NCI-H2171 treated with DMSO at 0.1 percent for 48 hours (cell line): ENCODE measurements around the gene PCDHGB5.
"Not testable (repeated sequence)": the region's sequence is repeated elsewhere in the genome, so short reads cannot be mapped to it uniquely, and the experiment has no call there.

Experiments used
- DNase-seq: peaks from one replicate; lab custom pipeline; 2025; lab: John Stamatoyannopoulos, UW

PCDHGB5 gene

DNA sequence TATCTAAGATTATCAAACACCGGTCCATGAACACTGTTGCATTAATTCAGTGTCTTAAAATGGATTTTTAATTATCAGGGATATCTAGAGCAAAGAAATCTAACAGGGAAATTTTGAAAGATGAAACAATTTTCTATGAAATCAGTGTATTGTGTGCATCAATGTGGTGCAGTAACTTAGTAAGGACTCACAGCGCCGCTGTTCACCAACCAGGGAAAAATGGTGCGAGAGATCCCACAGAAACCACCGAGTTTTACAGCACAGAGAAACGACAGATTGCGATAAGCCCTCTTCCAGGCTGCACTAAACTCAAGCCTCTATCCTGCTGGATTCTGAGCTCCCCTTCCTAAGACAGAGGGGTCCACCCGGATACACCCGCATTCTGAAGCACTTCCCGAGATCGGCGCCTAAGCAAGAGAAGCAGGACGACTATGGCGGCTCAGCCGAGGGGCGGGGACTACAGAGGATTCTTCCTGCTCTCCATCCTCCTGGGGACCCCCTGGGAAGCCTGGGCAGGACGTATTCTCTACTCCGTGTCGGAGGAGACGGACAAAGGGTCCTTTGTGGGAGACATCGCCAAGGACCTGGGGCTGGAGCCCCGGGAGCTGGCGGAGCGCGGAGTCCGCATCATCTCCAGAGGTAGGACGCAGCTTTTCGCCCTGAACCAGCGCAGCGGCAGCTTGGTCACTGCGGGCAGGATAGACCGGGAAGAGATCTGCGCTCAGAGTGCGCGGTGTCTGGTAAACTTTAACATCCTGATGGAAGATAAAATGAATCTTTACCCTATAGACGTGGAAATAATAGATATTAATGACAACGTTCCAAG is 15.1 kb upstream of the PCDHGB5 start, which contains the start of gene PCDHGA7:
PCDHGA7 (plus strand) TSS at position 274 of the 826 bp plus-strand sequence; CDS start at position 432, 158 bp downstream.
- DNase-seq: no peak

DNA sequence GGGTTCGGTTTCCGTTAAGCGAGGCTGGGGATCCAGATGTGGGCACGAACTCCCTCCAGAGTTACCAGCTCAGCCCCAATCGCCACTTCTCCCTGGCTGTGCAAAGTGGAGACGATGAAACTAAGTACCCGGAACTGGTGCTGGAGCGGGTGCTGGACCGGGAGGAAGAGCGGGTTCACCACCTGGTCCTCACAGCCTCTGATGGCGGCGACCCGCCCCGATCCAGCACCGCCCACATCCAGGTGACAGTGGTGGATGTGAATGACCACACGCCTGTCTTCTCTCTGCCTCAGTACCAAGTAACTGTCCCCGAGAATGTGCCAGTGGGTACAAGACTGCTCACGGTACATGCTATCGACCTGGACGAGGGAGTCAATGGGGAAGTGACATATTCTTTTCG is 14.4 kb upstream of the PCDHGB5 start:
- no peak for DNase-seq

DNA sequence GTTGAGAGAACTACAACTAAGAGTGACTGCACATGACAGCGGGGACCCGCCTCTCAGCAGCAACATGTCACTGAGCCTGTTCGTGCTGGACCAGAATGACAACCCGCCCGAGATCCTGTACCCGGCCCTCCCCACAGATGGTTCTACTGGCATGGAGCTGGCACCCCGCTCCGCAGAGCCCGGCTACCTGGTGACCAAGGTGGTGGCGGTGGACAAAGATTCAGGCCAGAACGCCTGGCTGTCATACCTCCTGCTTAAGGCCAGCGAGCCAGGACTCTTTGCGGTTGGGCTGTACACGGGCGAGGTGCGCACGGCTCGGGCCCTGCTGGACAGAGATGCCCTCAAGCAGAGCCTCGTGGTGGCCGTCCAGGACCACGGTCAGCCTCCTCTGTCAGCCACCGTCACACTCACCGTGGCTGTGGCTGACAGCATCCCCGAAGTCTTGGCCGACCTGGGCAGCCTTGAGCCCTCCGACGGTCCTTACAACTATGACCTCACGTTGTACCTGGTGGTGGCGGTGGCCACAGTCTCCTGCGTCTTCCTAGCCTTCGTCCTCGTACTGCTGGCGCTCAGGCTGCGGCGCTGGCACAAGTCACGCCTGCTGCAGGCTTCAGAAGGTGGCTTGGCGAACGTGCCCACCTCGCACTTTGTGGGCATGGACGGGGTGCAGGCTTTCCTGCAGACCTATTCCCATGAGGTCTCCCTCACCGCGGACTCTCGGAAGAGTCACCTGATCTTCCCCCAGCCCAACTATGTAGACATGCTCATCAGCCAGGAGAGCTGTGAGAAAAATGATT is 13.1 kb upstream of the PCDHGB5 start:
- DNase-seq: no peak

DNA sequence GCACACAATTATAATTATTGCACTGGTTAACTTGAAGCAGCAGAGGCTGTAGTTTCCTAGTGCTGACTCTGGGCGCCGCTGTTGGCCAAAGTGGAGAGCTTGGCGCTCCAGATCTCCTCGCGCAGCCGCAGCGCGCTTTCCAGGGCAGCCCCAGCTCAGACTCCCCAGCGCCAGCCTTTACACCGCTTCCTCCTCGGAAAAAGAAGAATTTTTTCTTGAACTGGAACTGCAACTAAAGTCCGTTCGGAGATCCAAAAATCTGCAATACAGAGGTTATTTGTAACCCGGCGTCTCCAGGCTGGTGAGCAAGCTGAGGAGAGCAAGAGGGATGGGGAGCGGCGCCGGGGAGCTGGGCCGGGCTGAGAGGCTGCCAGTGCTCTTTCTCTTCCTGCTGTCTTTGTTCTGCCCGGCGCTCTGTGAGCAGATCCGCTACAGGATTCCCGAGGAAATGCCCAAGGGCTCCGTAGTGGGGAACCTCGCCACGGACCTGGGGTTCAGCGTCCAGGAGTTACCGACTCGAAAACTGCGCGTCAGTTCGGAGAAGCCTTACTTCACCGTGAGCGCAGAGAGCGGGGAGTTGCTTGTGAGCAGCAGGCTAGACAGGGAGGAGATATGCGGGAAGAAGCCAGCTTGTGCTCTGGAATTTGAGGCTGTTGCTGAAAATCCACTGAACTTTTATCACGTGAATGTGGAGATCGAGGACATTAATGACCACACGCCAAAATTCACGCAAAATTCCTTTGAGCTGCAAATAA is 10.0 kb upstream of the PCDHGB5 start, which contains the start of gene PCDHGB4:
PCDHGB4 (plus strand) TSS at position 142 of the 755 bp plus-strand sequence; CDS start at position 329, 187 bp downstream.
- not testable (repeated sequence) for DNase-seq

DNA sequence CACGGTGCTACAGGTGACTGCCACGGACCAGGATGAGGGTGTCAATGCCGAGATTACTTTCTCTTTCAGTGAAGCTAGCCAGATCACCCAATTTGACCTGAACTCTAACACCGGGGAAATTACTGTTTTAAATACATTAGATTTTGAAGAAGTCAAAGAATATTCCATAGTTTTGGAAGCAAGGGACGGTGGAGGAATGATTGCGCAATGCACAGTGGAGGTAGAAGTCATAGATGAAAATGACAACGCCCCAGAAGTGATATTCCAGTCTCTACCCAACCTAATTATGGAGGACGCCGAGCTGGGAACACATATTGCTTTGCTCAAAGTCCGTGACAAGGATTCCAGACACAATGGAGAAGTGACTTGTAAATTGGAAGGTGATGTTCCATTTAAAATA is 9.1 kb upstream of the PCDHGB5 start:
- no peak for DNase-seq

DNA sequence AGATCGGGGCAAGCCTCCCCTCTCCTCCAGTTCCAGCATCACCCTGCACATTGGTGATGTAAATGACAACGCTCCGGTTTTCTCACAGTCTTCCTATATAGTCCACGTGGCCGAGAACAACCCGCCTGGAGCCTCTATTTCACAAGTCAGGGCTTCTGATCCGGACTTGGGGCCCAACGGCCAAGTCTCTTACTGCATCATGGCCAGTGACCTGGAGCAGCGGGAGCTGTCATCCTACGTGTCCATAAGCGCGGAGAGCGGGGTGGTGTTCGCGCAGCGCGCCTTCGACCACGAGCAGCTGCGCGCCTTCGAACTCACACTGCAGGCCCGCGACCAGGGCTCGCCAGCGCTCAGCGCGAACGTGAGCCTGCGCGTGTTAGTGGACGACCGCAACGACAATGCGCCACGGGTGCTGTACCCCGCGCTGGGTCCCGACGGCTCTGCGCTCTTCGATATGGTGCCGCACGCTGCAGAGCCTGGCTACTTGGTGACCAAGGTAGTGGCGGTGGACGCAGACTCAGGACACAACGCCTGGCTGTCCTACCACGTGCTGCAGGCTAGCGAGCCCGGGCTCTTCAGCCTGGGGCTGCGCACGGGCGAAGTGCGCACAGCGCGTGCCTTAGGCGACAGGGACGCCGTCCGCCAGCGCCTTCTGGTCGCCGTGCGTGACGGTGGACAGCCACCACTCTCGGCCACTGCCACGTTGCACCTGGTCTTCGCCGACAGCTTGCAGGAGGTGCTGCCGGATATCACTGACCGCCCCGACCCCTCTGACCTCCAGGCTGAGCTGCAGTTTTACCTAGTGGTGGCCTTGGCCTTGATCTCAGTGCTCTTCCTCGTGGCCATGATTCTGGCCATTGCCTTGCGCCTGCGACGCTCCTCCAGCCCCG is 8.3 kb upstream of the PCDHGB5 start:
- no peak for DNase-seq

DNA sequence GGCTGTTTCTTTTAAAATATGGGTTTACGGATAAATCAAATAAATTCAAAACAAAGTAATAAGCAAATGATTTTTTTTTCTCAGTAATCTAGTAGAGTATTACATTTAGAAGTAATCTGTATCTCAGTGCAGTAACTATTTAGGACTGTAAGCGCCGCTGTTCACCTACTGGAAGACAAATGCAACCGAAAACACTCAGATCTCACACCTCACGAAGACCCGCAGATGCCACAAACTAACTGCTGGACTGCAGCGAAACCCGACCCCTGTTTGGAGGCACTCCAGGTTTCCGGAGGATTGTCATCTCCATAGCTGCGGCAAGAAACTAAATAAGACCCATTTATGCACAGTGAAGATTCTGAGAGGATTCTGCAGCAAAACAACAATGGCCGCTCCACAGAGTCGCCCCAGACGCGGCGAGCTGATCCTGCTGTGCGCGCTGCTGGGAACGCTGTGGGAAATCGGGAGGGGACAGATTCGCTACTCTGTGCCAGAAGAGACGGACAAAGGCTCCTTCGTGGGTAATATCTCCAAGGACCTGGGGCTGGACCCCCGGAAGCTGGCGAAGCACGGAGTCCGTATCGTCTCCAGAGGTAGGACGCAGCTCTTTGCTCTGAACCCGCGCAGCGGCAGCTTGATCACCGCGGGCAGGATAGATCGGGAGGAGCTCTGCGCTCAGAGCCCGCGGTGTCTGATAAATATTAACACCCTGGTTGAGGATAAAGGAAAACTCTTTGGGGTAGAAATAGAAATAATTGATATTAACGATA is 5.1 kb upstream of the PCDHGB5 start, which contains the start of gene PCDHGA8:
PCDHGA8 (plus strand) TSS at position 205 of the 770 bp plus-strand sequence; CDS start at position 386, 181 bp downstream.
- DNase-seq: peak; percentile 27

DNA sequence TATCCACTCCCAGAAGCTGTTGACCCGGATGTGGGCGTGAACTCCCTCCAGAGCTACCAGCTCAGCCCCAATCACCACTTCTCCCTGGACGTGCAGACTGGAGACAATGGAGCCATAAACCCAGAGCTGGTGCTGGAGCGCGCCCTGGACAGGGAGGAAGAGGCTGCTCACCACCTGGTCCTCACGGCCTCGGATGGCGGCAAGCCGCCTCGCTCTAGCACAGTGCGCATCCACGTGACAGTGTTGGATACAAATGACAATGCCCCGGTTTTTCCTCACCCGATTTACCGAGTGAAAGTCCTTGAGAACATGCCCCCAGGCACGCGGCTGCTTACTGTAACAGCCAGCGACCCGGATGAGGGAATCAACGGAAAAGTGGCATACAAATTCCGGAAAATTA is 4.5 kb upstream of the PCDHGB5 start:
- DNase-seq: no peak

DNA sequence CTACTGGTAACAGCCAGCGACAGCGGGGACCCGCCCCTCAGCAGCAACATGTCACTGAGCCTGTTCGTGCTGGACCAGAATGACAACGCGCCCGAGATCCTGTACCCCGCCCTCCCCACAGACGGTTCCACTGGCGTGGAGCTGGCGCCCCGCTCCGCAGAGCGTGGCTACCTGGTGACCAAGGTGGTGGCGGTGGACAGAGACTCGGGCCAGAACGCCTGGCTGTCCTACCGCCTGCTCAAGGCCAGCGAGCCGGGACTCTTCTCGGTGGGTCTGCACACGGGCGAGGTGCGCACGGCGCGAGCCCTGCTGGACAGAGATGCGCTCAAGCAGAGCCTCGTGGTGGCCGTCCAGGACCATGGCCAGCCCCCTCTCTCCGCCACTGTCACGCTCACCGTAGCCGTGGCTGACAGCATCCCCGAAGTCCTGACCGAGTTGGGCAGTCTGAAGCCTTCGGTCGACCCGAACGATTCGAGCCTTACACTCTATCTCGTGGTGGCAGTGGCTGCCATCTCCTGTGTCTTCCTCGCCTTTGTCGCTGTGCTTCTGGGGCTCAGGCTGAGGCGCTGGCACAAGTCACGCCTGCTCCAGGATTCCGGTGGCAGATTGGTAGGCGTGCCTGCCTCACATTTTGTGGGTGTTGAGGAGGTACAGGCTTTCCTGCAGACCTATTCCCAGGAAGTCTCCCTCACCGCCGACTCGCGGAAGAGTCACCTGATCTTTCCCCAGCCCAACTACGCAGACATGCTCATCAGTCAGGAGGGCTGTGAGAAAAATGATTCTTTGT is 3.2 kb upstream of the PCDHGB5 start:
- DNase-seq: not testable (repeated sequence)

DNA sequence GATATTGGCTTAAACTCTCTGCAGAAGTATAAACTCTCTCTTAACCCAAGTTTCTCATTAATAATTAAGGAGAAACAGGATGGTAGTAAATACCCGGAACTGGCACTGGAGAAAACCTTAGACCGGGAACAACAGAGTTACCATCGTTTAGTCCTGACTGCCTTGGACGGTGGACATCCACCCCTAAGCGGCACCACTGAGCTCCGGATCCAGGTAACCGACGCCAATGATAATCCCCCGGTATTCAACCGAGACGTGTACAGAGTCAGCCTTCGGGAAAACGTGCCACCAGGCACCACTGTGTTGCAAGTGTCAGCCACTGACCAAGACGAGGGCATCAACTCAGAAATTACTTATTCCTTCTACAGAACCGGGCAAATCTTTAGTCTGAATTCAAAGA is 861 bp downstream of the PCDHGB5 start:
- DNase-seq: no peak

DNA sequence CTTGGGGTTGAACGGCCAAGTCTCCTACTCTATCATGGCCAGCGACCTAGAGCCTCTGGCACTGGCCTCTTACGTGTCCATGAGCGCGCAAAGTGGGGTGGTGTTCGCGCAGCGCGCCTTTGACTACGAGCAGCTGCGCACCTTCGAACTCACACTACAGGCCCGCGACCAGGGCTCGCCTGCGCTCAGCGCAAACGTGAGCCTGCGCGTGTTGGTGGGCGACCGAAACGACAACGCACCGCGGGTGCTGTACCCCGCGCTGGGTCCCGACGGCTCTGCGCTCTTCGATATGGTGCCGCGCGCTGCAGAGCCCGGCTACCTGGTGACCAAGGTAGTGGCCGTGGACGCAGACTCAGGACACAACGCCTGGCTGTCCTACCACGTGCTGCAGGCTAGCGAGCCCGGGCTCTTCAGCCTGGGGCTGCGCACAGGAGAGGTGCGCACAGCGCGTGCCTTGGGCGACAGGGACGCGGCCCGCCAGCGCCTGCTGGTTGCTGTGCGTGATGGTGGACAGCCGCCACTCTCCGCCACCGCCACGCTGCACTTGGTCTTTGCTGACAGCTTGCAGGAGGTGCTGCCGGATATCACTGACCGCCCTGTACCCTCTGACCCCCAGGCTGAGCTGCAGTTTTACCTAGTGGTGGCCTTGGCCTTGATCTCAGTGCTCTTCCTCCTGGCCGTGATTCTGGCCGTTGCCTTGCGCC is 2.0 kb downstream of the PCDHGB5 start:
- no peak for DNase-seq

DNA sequence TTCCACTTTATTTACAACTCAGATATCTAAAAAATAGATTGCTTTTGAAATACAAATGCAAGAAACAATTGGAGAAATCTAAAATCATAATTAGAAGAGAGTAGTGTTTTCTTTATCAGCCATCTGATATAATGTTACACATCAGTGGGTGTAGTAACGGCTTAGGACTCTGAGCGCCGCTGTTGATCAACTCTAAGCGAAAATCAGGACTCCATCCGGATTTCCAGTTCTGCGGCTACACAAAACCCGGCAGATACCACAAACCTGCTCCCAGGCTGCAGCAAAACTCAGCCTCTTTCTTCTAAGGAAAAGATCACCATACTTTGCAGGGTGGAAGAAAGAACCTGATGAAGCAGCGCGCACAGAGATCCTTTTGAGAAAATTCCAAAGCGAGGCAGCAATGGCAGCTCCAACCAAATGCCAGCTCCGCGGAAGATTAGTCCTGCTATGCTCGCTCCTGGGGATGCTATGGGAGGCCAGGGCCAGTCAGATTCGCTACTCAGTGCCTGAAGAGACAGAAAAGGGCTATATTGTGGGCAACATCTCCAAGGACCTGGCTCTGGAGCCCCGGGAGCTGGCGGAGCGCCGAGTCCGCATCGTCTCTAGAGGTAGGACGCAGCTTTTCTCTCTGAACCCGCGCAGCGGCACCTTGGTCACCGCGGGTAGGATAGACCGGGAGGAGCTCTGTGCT is 5.0 kb downstream of the PCDHGB5 start, which contains the start of gene PCDHGA9:
PCDHGA9 (plus strand) TSS at position 226 of the 691 bp plus-strand sequence; CDS start at position 401, 175 bp downstream.
- DNase-seq: peak; percentile 5

DNA sequence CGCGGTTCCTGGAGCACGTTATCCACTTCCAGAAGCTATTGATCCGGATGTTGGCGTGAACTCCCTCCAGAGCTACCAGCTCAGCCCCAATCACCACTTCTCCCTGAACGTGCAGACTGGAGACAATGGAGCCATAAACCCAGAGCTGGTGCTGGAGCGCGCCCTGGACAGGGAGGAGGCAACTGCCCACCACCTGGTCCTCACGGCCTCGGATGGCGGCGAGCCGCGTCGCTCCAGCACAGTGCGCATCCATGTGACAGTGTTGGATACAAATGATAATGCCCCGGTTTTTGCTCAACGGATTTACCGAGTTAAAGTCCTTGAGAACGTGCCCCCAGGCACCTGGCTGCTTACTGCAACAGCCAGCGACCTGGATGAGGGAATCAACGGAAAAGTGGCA is 5.6 kb downstream of the PCDHGB5 start:
- DNase-seq: no peak

DNA sequence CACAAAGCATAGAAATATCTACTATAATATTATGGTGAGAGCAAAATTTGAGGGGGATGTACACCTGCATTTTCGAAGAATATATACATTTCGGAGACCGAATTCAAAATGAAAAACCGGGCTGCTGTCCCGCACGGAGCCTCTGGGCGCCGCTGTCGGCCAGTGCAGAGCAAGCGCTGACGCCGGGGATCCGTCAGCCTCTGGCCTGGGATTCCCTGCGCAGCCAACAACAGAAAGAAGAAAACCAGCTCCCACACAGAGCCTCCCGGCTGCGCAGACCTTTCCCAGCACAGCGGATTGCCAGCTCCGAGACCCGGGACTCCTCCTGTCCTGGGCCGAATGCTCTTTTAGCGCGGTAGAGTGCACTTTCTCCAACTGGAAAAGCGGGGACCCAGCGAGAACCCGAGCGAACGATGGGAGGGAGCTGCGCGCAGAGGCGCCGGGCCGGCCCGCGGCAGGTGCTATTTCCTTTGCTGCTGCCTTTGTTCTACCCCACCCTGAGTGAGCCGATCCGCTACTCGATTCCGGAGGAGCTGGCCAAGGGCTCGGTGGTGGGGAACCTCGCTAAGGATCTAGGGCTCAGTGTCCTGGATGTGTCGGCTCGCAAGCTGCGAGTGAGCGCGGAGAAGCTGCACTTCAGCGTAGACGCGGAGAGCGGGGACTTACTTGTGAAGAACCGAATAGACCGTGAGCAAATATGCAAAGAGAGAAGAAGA is 10.2 kb downstream of the PCDHGB5 start, which contains the start of gene PCDHGB6:
PCDHGB6 (plus strand) TSS at position 232 of the 716 bp plus-strand sequence; CDS start at position 414, 182 bp downstream.
- not testable (repeated sequence) for DNase-seq

DNA sequence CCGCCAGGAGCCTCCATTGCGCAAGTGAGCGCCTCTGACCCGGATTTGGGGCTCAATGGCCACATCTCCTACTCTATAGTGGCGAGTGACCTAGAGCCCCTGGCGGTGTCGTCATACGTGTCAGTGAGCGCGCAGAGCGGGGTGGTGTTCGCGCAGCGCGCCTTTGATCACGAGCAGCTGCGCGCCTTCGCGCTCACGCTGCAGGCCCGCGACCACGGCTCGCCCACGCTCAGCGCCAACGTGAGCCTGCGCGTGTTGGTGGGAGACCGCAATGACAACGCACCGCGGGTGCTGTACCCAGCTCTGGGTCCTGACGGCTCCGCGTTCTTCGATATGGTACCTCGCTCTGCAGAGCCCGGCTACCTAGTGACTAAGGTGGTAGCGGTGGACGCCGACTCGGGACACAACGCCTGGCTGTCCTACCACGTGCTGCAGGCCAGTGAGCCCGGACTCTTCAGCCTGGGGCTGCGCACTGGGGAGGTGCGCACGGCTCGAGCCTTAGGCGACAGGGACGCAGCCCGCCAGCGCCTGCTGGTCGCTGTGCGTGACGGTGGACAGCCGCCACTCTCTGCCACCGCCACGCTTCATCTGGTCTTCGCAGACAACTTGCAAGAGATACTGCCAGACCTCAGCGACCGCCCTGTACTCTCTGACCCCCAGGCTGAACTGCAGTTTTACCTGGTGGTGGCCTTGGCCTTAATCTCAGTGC is 12.0 kb downstream of the PCDHGB5 start:
- no peak for DNase-seq

DNA sequence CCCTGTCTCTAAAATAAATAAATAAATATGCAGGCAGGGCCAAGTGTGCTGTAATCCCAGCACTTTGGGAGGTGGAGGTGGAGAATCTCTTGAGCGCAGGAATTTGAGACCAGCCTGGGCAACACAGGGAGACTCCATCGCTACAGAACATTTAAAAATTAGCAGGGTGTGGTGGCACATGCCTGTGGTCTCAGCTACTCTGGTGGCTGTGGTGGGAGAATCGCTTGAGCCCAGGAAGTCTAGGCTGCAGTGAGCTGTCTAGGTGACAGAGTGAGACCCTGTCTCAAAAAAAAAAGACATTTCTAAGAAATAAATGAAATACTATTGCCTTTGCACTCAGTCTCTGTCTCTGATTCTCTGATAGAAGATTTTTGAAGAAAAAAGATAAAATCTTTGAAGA is 13.8 kb downstream of the PCDHGB5 start:
- no peak for DNase-seq
